ENCODE results near the gene BPHL.

GRCh38 chr6:3201388-3201787 is 82.9 kb downstream of the BPHL start:
- TF ChIP-seq CTCF (IDR thresholded peaks at IDR 0.05) (no peak), POLR2AphosphoS5 (IDR thresholded peaks at IDR 0.05; ENCODE audit: low read depth, low read length) (no peak), REST (IDR thresholded peaks at IDR 0.05; ENCODE audit: insufficient read depth in 1 of 2, low read depth in 2 of 2, low read length in 1 of 2) (no peak)

All from Panc1 (cell line).